HEK293 (cell line): ENCODE measurements around the gene MEI1.
A peak's percentile ranks its signal among the peaks of the same experiment; 100 is the strongest.

Source experiments
- CTCF ChIA-PET: fragments of 350-600 bp; formaldehyde crosslinking; extraction: SDS; loops from one replicate; lab custom pipeline; 2021; ENCODE audit warnings: antibody characterized with exemption; lab: Yijun Ruan, JAX
- POLR2A ChIA-PET: fragments of 300-600 bp; formaldehyde crosslinking; extraction: SDS; loops from one replicate; lab custom pipeline; 2020; ENCODE audit warnings: antibody characterized with exemption, inconsistent platforms; lab: Yijun Ruan, JAX
- H3K27ac ChIP-seq: fragments of 200-500 bp; sonication (Bioruptor generic); 2 replicates; pipeline ENCODE4 v1.5.1; 2014; ENCODE audit warnings: low read depth, low read length, control low read depth, inconsistent platforms; ENCODE audit errors: extremely low read depth
- H3K36me3 ChIP-seq, 2 experiments: fragments of 200-500 bp in 1 of 2; sonication (Bioruptor generic) in 1 of 2; 1 replicate in 1 of 2; 2 replicates in 1 of 2; pipeline ENCODE4 v1.5.1; 2014 to 2017; ENCODE audit warnings: inconsistent platforms in 2 of 2, low read length in 2 of 2; ENCODE audit not compliant: control insufficient read depth in 2 of 2, insufficient read depth in 1 of 2
- H3K4me1 ChIP-seq: fragments of 200-500 bp; sonication (Bioruptor generic); 2 replicates; pipeline ENCODE4 v1.5.1; 2014; ENCODE audit warnings: mild to moderate bottlenecking, low read length, inconsistent platforms; ENCODE audit not compliant: control insufficient read depth, insufficient read depth
- H3K4me3 ChIP-seq: 2 replicates; pipeline ENCODE4 v1.5.1; 2011; ENCODE audit warnings: low read depth, mild to moderate bottlenecking, control low read depth, low read length, moderate library complexity
- H3K9me3 ChIP-seq: fragments of 200-500 bp; sonication (Bioruptor generic); 2 replicates; pipeline ENCODE4 v1.5.1; 2014; ENCODE audit warnings: low read depth, low read length, inconsistent platforms; ENCODE audit not compliant: control insufficient read depth, insufficient read depth
- GFI1B ChIP-seq: fragments of 450-650 bp; formaldehyde crosslinking; IDR thresholded peaks from 2 replicates; pipeline ENCODE4 v1.5.1; 2016; ENCODE audit warnings: missing biosample characterization, missing genetic modification characterization
- GLI2 ChIP-seq: fragments of 450-650 bp; formaldehyde crosslinking; IDR thresholded peaks from 2 replicates; pipeline ENCODE4; 2017; ENCODE audit warnings: missing biosample characterization, missing genetic modification characterization, low read depth, borderline replicate concordance
- GLIS2 ChIP-seq: fragments of 450-650 bp; formaldehyde crosslinking; IDR thresholded peaks from 2 replicates; pipeline ENCODE4 v1.5.1; 2016; ENCODE audit warnings: missing biosample characterization, missing genetic modification characterization
- HOXD13 ChIP-seq: sonication (generic); formaldehyde crosslinking; IDR thresholded peaks from 2 replicates; pipeline ENCODE4 v1.8.0; 2022; ENCODE audit warnings: missing genetic modification reagents, borderline replicate concordance
- MEIS1 ChIP-seq: sonication (generic); formaldehyde crosslinking; IDR thresholded peaks from 2 replicates; pipeline ENCODE4 v1.8.1; 2022; ENCODE audit warnings: missing genetic modification reagents, mild to moderate bottlenecking, borderline replicate concordance
- MYNN ChIP-seq: fragments of 450-650 bp; formaldehyde crosslinking; IDR thresholded peaks from 2 replicates; pipeline ENCODE4 v1.5.1; 2016; ENCODE audit warnings: missing biosample characterization, missing genetic modification characterization, borderline replicate concordance
- SCRT2 ChIP-seq: fragments of 450-650 bp; formaldehyde crosslinking; IDR thresholded peaks from 2 replicates; pipeline ENCODE4 v1.5.1; 2016; ENCODE audit warnings: missing biosample characterization, missing genetic modification characterization
- SP7 ChIP-seq: fragments of 450-650 bp; formaldehyde crosslinking; IDR thresholded peaks from 2 replicates; pipeline ENCODE4 v1.5.1; 2016; ENCODE audit warnings: missing biosample characterization, missing genetic modification characterization
- TRIM28 ChIP-seq: IDR thresholded peaks from 2 replicates; pipeline ENCODE4 v1.6.1; 2011; ENCODE audit warnings: low read length, control low read depth, borderline replicate concordance
- WT1 ChIP-seq: fragments of 450-650 bp; formaldehyde crosslinking; IDR thresholded peaks from 2 replicates; pipeline ENCODE4 v1.5.1; 2016; ENCODE audit warnings: missing biosample characterization, missing genetic modification characterization
- ZBTB17 ChIP-seq: fragments of 450-650 bp; formaldehyde crosslinking; IDR thresholded peaks from 2 replicates; pipeline ENCODE4 v1.5.1; 2016; ENCODE audit warnings: missing biosample characterization, missing genetic modification characterization
- ZIC2 ChIP-seq: fragments of 450-650 bp; formaldehyde crosslinking; IDR thresholded peaks from 2 replicates; pipeline ENCODE4 v1.5.1; 2016; ENCODE audit warnings: missing biosample characterization, missing genetic modification characterization
- ZNF132 ChIP-seq: fragments of 450-650 bp; formaldehyde crosslinking; IDR thresholded peaks from 2 replicates; pipeline ENCODE4 v1.5.1; 2017; ENCODE audit warnings: missing biosample characterization, missing genetic modification characterization, borderline replicate concordance
- ZNF211 ChIP-seq: fragments of 450-650 bp; formaldehyde crosslinking; IDR thresholded peaks from 2 replicates; pipeline ENCODE4 v1.5.1; 2016; ENCODE audit warnings: low read depth, missing biosample characterization, missing genetic modification characterization
- ZNF292 ChIP-seq: fragments of 450-650 bp; formaldehyde crosslinking; IDR thresholded peaks from 2 replicates; pipeline ENCODE4 v1.5.1; 2016; ENCODE audit warnings: low read depth, missing biosample characterization, missing genetic modification characterization, borderline replicate concordance
- ZNF510 ChIP-seq: fragments of 450-650 bp; formaldehyde crosslinking; IDR thresholded peaks from 2 replicates; pipeline ENCODE4 v1.5.1; 2018; ENCODE audit warnings: mild to moderate bottlenecking, missing genetic modification characterization, missing biosample characterization; ENCODE audit not compliant: insufficient replicate concordance
- ZNF571 ChIP-seq: fragments of 450-650 bp; formaldehyde crosslinking; IDR thresholded peaks from 2 replicates; pipeline ENCODE4 v1.5.0; 2017; ENCODE audit warnings: missing biosample characterization, missing genetic modification characterization
- ZNF585B ChIP-seq: fragments of 450-650 bp; formaldehyde crosslinking; IDR thresholded peaks from 2 replicates; pipeline ENCODE4 v1.5.1; 2016; ENCODE audit warnings: missing biosample characterization, missing genetic modification characterization
- ZNF621 ChIP-seq: fragments of 450-650 bp; formaldehyde crosslinking; IDR thresholded peaks from 2 replicates; pipeline ENCODE4 v1.5.1; 2017; ENCODE audit warnings: missing biosample characterization, missing genetic modification characterization
- ZNF624 ChIP-seq: fragments of 450-650 bp; formaldehyde crosslinking; IDR thresholded peaks from 2 replicates; pipeline ENCODE4 v1.5.1; 2017; ENCODE audit warnings: missing biosample characterization, missing genetic modification characterization
- ZNF660 ChIP-seq: fragments of 450-650 bp; IDR thresholded peaks from 2 replicates; pipeline ENCODE4 v1.5.1; 2018; ENCODE audit warnings: missing biosample characterization, mild to moderate bottlenecking, missing genetic modification characterization
- ZNF747 ChIP-seq: fragments of 450-650 bp; formaldehyde crosslinking; IDR thresholded peaks from 2 replicates; pipeline ENCODE4 v1.5.1; 2016; ENCODE audit warnings: missing biosample characterization, missing genetic modification characterization
- ZNF768 ChIP-seq: fragments of 450-650 bp; formaldehyde crosslinking; IDR thresholded peaks from 2 replicates; pipeline ENCODE4 v1.5.1; 2018; ENCODE audit warnings: missing biosample characterization, mild to moderate bottlenecking, missing genetic modification characterization
- ZNF777 ChIP-seq: fragments of 450-650 bp; formaldehyde crosslinking; IDR thresholded peaks from 2 replicates; pipeline ENCODE4 v1.5.1; 2017; ENCODE audit warnings: missing biosample characterization, missing genetic modification characterization, borderline replicate concordance
- TF ChIP-seq, protein P1 (sequence below): fragments of 450-650 bp; formaldehyde crosslinking; IDR thresholded peaks from 2 replicates; pipeline ENCODE4 v1.5.1; 2016; ENCODE audit warnings: missing biosample characterization, missing genetic modification characterization
- TF ChIP-seq, protein P2 (sequence below): fragments of 450-650 bp; formaldehyde crosslinking; IDR thresholded peaks from 2 replicates; pipeline ENCODE4 v1.5.1; 2016; ENCODE audit warnings: missing biosample characterization, missing genetic modification characterization
- TF ChIP-seq, protein P3 (sequence below): fragments of 450-650 bp; formaldehyde crosslinking; IDR thresholded peaks from 2 replicates; pipeline ENCODE4 v1.5.1; 2016; ENCODE audit warnings: missing biosample characterization, missing genetic modification characterization
- TF ChIP-seq, protein P4 (sequence below): fragments of 450-650 bp; formaldehyde crosslinking; IDR thresholded peaks from 2 replicates; pipeline ENCODE4 v1.5.1; 2016; ENCODE audit warnings: missing biosample characterization, missing genetic modification characterization

MEI1 gene

DNA sequence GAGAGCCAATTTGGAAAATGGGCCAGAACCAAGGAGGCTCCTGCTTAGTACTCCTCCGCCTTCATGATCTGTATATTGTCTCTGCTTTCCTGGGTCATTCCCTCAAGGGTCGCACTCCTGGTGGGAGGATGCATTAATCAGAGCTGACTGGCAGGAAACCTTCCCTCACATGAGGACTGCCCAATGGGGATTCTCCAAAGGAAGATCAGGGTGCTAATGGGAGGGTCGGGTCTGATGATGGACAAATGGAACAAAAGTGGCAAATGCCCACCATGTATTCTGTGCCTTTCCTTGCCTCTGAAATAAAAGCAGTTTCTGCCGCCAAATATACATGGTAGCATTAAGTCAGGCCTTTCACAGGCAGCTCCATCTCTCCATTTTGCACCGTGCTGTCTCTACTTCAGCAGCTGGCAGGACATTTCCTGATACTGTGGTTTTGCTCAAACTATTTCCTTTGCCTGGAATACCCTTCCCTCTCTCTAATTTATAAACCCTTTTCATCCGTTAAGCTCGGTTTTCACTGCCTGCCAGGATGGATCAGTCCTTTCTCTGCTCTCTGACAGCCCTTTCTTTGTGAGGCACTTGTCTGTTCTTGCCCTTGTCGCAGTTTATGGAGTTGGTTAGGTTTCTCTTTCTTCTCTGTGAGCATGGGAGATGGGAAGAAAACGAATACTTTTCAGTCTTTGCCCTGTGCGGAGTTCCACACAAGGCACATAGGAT lies 147.1 kb downstream of the MEI1 start:
- CTCF ChIA-PET: interaction anchor here (0.6 to 4.9 kb wide), 4 partner anchors 11 to 95 kb away, joined by 3 to 35 read pairs (median 4); no protein-coding TSS in a partner anchor
- Histone ChIP-seq H3K4me3 (no peak overlapping the region), H3K9me3 (no peaks in the 10 kb centered on the region), H3K4me1 (peaks cover 23% of the 10 kb centered on the region), H3K36me3 (peaks cover 3 to 16% of the 10 kb centered on the region in 2 experiments; a peak in 2 of 3 replicates), H3K27ac (0 out of 2 replicates have a peak overlapping the region, but pooled peaks have one; percentile 33)
- POLR2A ChIA-PET: interaction anchor here (0.5 to 2.5 kb wide), 4 partner anchors 12 to 100 kb away, joined by 3 to 7 read pairs (median 4); partner anchors contain the start of genes CENPM and SREBF2
- TF ChIP-seq ZBTB17 (tag by site-specific recombination) (peak; percentile 72), MEIS1 (CRISPR knock-in tag) (no peak), ZNF621 (no peak), HOXD13 (CRISPR knock-in tag) (no peak), ZNF585B (no peak), SCRT2 (tag by site-specific recombination) (no peak), SP7 (tag by site-specific recombination) (no peak), ZNF768 (tag by site-specific recombination) (no peak), ZNF292 (tag by site-specific recombination) (no peak), ZNF132 (tag by site-specific recombination) (no peak), ZNF624 (tag by site-specific recombination) (no peak), MYNN (tag by site-specific recombination) (no peak), ZNF510 (tag by site-specific recombination) (no peak), TRIM28 (0 out of 2 replicates have a peak, but pooled peaks have one; percentile 25), ZNF571 (tag by site-specific recombination) (no peak), WT1 (tag by site-specific recombination) (no peak), ZNF660 (tag by site-specific recombination) (no peak), ZIC2 (0 out of 2 replicates have a peak, but pooled peaks have one; percentile 10), ZNF211 (tag by site-specific recombination) (no peak), GLI2 (tag by site-specific recombination) (no peak), ZNF747 (tag by site-specific recombination) (no peak), GFI1B (tag by site-specific recombination) (no peak), ZNF777 (tag by site-specific recombination) (no peak), GLIS2 (tag by site-specific recombination) (no peak)
- TF ChIP-seq, protein P1, sequence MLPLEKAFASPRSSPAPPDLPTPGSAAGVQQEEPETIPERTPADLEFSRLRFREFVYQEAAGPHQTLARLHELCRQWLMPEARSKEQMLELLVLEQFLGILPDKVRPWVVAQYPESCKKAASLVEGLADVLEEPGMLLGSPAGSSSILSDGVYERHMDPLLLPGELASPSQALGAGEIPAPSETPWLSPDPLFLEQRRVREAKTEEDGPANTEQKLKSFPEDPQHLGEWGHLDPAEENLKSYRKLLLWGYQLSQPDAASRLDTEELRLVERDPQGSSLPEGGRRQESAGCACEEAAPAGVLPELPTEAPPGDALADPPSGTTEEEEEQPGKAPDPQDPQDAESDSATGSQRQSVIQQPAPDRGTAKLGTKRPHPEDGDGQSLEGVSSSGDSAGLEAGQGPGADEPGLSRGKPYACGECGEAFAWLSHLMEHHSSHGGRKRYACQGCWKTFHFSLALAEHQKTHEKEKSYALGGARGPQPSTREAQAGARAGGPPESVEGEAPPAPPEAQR: no peak
- TF ChIP-seq, protein P2, sequence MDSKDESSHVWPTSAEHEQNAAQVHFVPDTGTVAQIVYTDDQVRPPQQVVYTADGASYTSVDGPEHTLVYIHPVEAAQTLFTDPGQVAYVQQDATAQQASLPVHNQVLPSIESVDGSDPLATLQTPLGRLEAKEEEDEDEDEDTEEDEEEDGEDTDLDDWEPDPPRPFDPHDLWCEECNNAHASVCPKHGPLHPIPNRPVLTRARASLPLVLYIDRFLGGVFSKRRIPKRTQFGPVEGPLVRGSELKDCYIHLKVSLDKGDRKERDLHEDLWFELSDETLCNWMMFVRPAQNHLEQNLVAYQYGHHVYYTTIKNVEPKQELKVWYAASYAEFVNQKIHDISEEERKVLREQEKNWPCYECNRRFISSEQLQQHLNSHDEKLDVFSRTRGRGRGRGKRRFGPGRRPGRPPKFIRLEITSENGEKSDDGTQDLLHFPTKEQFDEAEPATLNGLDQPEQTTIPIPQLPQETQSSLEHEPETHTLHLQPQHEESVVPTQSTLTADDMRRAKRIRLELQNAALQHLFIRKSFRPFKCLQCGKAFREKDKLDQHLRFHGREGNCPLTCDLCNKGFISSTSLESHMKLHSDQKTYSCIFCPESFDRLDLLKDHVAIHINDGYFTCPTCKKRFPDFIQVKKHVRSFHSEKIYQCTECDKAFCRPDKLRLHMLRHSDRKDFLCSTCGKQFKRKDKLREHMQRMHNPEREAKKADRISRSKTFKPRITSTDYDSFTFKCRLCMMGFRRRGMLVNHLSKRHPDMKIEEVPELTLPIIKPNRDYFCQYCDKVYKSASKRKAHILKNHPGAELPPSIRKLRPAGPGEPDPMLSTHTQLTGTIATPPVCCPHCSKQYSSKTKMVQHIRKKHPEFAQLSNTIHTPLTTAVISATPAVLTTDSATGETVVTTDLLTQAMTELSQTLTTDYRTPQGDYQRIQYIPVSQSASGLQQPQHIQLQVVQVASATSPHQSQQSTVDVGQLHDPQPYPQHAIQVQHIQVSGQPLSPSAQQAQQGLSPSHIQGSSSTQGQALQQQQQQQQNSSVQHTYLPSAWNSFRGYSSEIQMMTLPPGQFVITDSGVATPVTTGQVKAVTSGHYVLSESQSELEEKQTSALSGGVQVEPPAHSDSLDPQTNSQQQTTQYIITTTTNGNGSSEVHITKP (tag by site-specific recombination): peak; percentile 44; the same call in 1 of the 2 replicates
- TF ChIP-seq, protein P3, sequence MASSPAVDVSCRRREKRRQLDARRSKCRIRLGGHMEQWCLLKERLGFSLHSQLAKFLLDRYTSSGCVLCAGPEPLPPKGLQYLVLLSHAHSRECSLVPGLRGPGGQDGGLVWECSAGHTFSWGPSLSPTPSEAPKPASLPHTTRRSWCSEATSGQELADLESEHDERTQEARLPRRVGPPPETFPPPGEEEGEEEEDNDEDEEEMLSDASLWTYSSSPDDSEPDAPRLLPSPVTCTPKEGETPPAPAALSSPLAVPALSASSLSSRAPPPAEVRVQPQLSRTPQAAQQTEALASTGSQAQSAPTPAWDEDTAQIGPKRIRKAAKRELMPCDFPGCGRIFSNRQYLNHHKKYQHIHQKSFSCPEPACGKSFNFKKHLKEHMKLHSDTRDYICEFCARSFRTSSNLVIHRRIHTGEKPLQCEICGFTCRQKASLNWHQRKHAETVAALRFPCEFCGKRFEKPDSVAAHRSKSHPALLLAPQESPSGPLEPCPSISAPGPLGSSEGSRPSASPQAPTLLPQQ (tag by site-specific recombination): no peak
- TF ChIP-seq, protein P4, sequence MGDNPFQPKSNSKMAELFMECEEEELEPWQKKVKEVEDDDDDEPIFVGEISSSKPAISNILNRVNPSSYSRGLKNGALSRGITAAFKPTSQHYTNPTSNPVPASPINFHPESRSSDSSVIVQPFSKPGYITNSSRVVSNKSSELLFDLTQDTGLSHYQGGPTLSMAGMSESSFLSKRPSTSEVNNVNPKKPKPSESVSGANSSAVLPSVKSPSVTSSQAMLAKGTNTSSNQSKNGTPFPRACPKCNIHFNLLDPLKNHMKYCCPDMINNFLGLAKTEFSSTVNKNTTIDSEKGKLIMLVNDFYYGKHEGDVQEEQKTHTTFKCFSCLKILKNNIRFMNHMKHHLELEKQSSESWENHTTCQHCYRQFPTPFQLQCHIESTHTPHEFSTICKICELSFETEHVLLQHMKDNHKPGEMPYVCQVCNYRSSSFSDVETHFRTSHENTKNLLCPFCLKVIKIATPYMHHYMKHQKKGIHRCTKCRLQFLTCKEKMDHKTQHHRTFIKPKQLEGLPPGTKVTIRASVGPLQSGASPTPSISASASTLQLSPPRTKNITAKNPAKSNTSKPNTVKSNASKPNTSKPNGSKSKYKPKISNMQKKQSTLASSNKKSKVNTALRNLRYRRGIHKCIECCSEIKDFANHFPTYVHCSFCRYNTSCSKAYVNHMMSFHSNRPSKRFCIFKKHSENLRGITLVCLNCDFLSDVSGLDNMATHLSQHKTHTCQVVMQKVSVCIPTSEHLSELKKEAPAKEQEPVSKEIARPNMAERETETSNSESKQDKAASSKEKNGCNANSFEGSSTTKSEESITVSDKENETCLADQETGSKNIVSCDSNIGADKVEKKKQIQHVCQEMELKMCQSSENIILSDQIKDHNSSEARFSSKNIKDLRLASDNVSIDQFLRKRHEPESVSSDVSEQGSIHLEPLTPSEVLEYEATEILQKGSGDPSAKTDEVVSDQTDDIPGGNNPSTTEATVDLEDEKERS (tag by site-specific recombination): no peak
